ENCODE results near the gene PHF2. TPM values are rescaled to one million over a fixed set of nuclear protein-coding genes. Genes with fewer than 3 reads are reported as not detected.

The PHF2 gene
- total RNA-seq, 1 donor from 2014 or later: 40.3 TPM

GRCh38 chr9:93536874-93537273, 39.5 kb upstream of the PHF2 start:
- Mint-ChIP-seq H3K36me3 (ENCODE audit: unreplicated experiment) (peaks cover 30% of the 10 kb centered on the region), H3K27me3 (ENCODE audit: unreplicated experiment) (no peaks in the 10 kb centered on the region), H3K27ac (ENCODE audit: unreplicated experiment) (no peak overlapping the region), H3K4me1 (ENCODE audit: unreplicated experiment) (no peaks in the 10 kb centered on the region), H3K9me3 (ENCODE audit: unreplicated experiment) (no peaks in the 10 kb centered on the region), H3K4me3 (ENCODE audit: unreplicated experiment) (no peak overlapping the region)
- TF ChIP-seq, protein P1, sequence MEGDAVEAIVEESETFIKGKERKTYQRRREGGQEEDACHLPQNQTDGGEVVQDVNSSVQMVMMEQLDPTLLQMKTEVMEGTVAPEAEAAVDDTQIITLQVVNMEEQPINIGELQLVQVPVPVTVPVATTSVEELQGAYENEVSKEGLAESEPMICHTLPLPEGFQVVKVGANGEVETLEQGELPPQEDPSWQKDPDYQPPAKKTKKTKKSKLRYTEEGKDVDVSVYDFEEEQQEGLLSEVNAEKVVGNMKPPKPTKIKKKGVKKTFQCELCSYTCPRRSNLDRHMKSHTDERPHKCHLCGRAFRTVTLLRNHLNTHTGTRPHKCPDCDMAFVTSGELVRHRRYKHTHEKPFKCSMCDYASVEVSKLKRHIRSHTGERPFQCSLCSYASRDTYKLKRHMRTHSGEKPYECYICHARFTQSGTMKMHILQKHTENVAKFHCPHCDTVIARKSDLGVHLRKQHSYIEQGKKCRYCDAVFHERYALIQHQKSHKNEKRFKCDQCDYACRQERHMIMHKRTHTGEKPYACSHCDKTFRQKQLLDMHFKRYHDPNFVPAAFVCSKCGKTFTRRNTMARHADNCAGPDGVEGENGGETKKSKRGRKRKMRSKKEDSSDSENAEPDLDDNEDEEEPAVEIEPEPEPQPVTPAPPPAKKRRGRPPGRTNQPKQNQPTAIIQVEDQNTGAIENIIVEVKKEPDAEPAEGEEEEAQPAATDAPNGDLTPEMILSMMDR (IDR thresholded peaks at IDR 0.05): no peak
- DNase-seq (ENCODE audit: extremely low spot score, unreplicated experiment): no peak

DNA sequence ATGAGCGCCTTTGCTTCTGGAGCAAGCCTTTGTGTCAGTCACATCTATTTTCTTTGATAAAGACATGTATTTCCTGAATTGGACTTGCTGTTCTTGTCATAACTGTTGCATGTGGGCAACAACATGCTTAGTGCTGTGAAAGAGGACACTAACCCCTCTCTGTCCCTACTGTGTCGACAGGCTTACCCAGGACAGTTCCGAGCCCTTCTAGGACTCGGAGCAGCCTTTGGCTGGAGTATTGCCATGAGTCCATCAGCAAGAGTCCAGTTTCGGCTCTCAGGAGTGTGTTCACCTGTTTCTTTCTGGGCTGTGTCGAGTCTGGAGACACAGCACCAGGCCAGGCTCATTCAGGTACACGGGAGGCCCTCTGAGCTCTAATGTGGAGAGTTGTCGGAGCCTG, 36.1 kb upstream of the PHF2 start:
- Mint-ChIP-seq H3K36me3 (ENCODE audit: unreplicated experiment) (peaks cover 19% of the 10 kb centered on the region), H3K9me3 (ENCODE audit: unreplicated experiment) (no peaks in the 10 kb centered on the region), H3K4me1 (ENCODE audit: unreplicated experiment) (no peaks in the 10 kb centered on the region), H3K4me3 (ENCODE audit: unreplicated experiment) (no peak overlapping the region), H3K27ac (ENCODE audit: unreplicated experiment) (no peak overlapping the region), H3K27me3 (ENCODE audit: unreplicated experiment) (no peaks in the 10 kb centered on the region)
- TF ChIP-seq, protein P1 (IDR thresholded peaks at IDR 0.05): no peak
- no peak for DNase-seq (ENCODE audit: extremely low spot score, unreplicated experiment)

DNA sequence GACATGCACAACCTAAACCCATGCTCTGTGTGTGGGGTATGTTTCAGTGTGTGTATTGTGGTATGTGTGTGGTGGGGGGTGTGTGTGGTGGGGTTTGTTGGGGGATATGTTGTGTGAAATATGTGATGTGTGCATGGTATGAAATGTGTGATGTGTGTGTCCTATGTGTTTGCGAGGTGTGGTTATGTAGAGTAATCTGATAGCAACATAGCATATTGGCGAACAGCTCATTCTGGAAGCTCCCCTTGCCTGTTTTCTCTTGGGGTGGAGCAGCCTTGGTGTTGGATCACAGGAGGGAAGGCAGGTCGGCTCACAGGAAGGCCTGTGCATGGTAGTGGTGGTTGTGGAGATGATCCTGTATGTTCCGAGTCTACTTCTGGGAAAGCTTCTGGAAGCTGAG, 35.4 kb upstream of the PHF2 start:
- no peak overlapping the region for H3K27ac Mint-ChIP-seq (ENCODE audit: unreplicated experiment)
- H3K4me1 Mint-ChIP-seq (ENCODE audit: unreplicated experiment): no peaks in the 10 kb centered on the region
- H3K9me3 Mint-ChIP-seq (ENCODE audit: unreplicated experiment): no peaks in the 10 kb centered on the region
- H3K36me3 Mint-ChIP-seq (ENCODE audit: unreplicated experiment): peaks cover 18% of the 10 kb centered on the region
- no peaks in the 10 kb centered on the region for H3K27me3 Mint-ChIP-seq (ENCODE audit: unreplicated experiment)
- TF ChIP-seq, protein P1 (IDR thresholded peaks at IDR 0.05): no peak
- no peak overlapping the region for H3K4me3 Mint-ChIP-seq (ENCODE audit: unreplicated experiment)
- DNase-seq (ENCODE audit: extremely low spot score, unreplicated experiment): no peak

GRCh38 chr9:93541581-93542349, 34.6 kb upstream of the PHF2 start:
- Mint-ChIP-seq H3K27me3 (ENCODE audit: unreplicated experiment) (no peaks in the 10 kb centered on the region), H3K9me3 (ENCODE audit: unreplicated experiment) (no peaks in the 10 kb centered on the region), H3K4me3 (ENCODE audit: unreplicated experiment) (no peak overlapping the region), H3K36me3 (ENCODE audit: unreplicated experiment) (peaks cover 25% of the 10 kb centered on the region), H3K27ac (ENCODE audit: unreplicated experiment) (no peak overlapping the region), H3K4me1 (ENCODE audit: unreplicated experiment) (no peaks in the 10 kb centered on the region)
- TF ChIP-seq, protein P1 (IDR thresholded peaks at IDR 0.05): no peak
- DNase-seq (ENCODE audit: extremely low spot score, unreplicated experiment): no peak

- H3K4me3 Mint-ChIP-seq (ENCODE audit: unreplicated experiment): no peak overlapping the region
- TF ChIP-seq, protein P1 (IDR thresholded peaks at IDR 0.05): no peak
- no peaks in the 10 kb centered on the region for H3K9me3 Mint-ChIP-seq (ENCODE audit: unreplicated experiment)
- no peaks in the 10 kb centered on the region for H3K27me3 Mint-ChIP-seq (ENCODE audit: unreplicated experiment)
- H3K4me1 Mint-ChIP-seq (ENCODE audit: unreplicated experiment): no peaks in the 10 kb centered on the region
- no peak overlapping the region for H3K27ac Mint-ChIP-seq (ENCODE audit: unreplicated experiment)
- H3K36me3 Mint-ChIP-seq (ENCODE audit: unreplicated experiment): peaks cover 29% of the 10 kb centered on the region
- no peak for DNase-seq (ENCODE audit: extremely low spot score, unreplicated experiment)
These were observed 33.3 kb upstream of the PHF2 start for GRCh38 chr9:93543117-93543516.

All from osteocyte (in vitro differentiated cells).